ENCODE results near the gene CCDC97.

GRCh38 chr19:41295499-41295898, 14.5 kb upstream of the CCDC97 start:
- no peak for TF ChIP-seq REST (IDR thresholded peaks at IDR 0.05; ENCODE audit: insufficient read depth in 1 of 2, low read depth in 2 of 2, low read length in 1 of 2)
- TF ChIP-seq CTCF (IDR thresholded peaks at IDR 0.05): no peak
- TF ChIP-seq TCF7L2 (IDR thresholded peaks at IDR 0.05; ENCODE audit: low read depth, low read length): no peak
